GM19043 (cell line): ENCODE measurements around the gene ENTPD3.

Experiments
- ATAC-seq: cut with Tn5 transposase; IDR thresholded peaks from one replicate; pipeline ENCODE4 v1.9.1; 2021; ENCODE audit warnings: low read depth; ENCODE audit not compliant: unreplicated experiment

The ENTPD3 gene

GRCh38 chr3:40387001-40387894 lies at the start of gene ENTPD3:
ENTPD3 (plus strand) TSS chr3:40387184; CDS start chr3:40388058, 874 bp downstream.
- no peak for ATAC-seq

GRCh38 chr3:40339871-40340270 lies 47.1 kb upstream of the ENTPD3 start:
- ATAC-seq: no peak

- ATAC-seq: no peak
Measured at GRCh38 chr3:40340541-40341170, 46.3 kb upstream of the ENTPD3 start.

GRCh38 chr3:40341671-40342070 lies 45.3 kb upstream of the ENTPD3 start:
- ATAC-seq: no peak

GRCh38 chr3:40350529-40350928 lies 36.5 kb upstream of the ENTPD3 start:
- no peak for ATAC-seq

GRCh38 chr3:40355410-40355809 lies 31.6 kb upstream of the ENTPD3 start:
- ATAC-seq: no peak

GRCh38 chr3:40358454-40358853 lies 28.5 kb upstream of the ENTPD3 start:
- ATAC-seq: no peak

GRCh38 chr3:40363674-40364073 lies 23.3 kb upstream of the ENTPD3 start:
- no peak for ATAC-seq

GRCh38 chr3:40366203-40367162 lies 20.5 kb upstream of the ENTPD3 start:
- no peak for ATAC-seq

- ATAC-seq: no peak
Measured at GRCh38 chr3:40369716-40370115, 17.3 kb upstream of the ENTPD3 start.

- no peak for ATAC-seq
Measured at GRCh38 chr3:40377822-40378221, 9.2 kb upstream of the ENTPD3 start.

GRCh38 chr3:40379674-40380306 lies 7.2 kb upstream of the ENTPD3 start:
- no peak for ATAC-seq

- ATAC-seq: no peak
Measured at GRCh38 chr3:40381904-40382616, 4.9 kb upstream of the ENTPD3 start.

- no peak for ATAC-seq
Measured at GRCh38 chr3:40382617-40382979, 4.4 kb upstream of the ENTPD3 start.

- ATAC-seq: no peak
Measured at GRCh38 chr3:40386213-40386612, 771 bp upstream of the ENTPD3 start.

GRCh38 chr3:40387895-40388254 lies 891 bp downstream of the ENTPD3 start:
- no peak for ATAC-seq

- no peak for ATAC-seq
Measured at GRCh38 chr3:40396406-40396805, 9.4 kb downstream of the ENTPD3 start.

GRCh38 chr3:40397129-40397528 lies 10.1 kb downstream of the ENTPD3 start:
- ATAC-seq: no peak

- no peak for ATAC-seq
Measured at GRCh38 chr3:40397912-40398311, 10.9 kb downstream of the ENTPD3 start.

- no peak for ATAC-seq
Measured at GRCh38 chr3:40398346-40398745, 11.4 kb downstream of the ENTPD3 start.
